PC-3 (cell line): ENCODE data around the gene C16orf54.

Source experiments
- CTCF ChIP-seq: fragments of 300-600 bp; sonication (generic); conservative IDR thresholded peaks from 2 replicates; pipeline ENCODE4 v1.5.1; 2017; ENCODE audit warnings: antibody characterized with exemption, low read depth, mild to moderate bottlenecking, low read length
- EZH2phosphoT487 ChIP-seq: fragments of 300-600 bp; sonication (generic); IDR thresholded peaks from 2 replicates; pipeline ENCODE4 v1.6.1; 2018; ENCODE audit warnings: mild to moderate bottlenecking, antibody characterized with exemption, low read length, borderline replicate concordance

- TF ChIP-seq CTCF (no peak), EZH2phosphoT487 (no peak)
Observed at GRCh38 chr16:29757950-29758466, 12.2 kb upstream of the C16orf54 start.
